HG03378 (cell line): Measurements from ENCODE around the gene NCKAP5.

Source experiments
- ATAC-seq: cut with Tn5 transposase; IDR thresholded peaks from one replicate; pipeline ENCODE4 v1.9.1; 2021; ENCODE audit warnings: mild to moderate bottlenecking, moderate library complexity; ENCODE audit not compliant: unreplicated experiment

Gene NCKAP5

DNA sequence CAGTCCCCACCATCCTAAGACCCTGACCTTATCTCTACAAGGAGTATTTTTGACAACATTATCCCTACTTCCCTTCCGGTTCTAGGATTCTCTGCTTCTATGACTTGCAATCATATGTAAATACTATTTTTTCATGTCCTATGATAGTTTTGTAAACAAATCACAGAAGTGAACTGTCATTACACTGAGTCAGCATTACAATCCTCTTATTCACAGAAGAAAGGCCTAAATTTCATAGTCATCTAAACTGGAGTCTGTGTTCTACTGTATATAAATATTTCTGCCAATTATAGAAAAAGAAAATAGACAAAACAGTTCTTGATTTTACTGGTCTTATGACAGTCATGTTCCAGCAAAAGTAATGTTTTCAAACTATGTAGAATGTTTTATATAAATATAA lies 265.1 kb downstream of the NCKAP5 start:
- ATAC-seq: no peak

- no peak for ATAC-seq
Measured at GRCh38 chr2:133296401-133296800, 271.9 kb downstream of the NCKAP5 start.

- no peak for ATAC-seq
Measured at GRCh38 chr2:133293544-133294353, 274.5 kb downstream of the NCKAP5 start.

GRCh38 chr2:133292259-133292658 lies 276.0 kb downstream of the NCKAP5 start:
- no peak for ATAC-seq

DNA sequence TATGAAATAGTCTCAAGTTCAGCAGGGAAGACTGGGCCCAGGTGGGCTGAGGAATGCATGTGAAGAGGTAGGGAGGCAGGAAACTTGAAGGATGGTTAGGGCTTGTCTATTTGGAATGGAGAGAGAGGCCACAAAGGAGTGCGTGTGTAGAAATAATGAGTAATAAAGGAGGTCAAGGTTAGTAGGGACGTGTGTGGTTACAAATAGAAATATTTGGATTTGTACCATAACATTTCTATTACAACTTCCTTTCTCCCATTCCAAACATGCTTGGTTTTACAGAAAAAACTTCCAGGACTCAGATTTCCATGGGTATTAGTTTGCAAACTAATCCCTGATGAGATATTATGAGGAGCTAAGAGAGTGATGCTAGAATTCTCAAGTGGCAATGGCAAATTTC lies 280.6 kb downstream of the NCKAP5 start:
- ATAC-seq: no peak

DNA sequence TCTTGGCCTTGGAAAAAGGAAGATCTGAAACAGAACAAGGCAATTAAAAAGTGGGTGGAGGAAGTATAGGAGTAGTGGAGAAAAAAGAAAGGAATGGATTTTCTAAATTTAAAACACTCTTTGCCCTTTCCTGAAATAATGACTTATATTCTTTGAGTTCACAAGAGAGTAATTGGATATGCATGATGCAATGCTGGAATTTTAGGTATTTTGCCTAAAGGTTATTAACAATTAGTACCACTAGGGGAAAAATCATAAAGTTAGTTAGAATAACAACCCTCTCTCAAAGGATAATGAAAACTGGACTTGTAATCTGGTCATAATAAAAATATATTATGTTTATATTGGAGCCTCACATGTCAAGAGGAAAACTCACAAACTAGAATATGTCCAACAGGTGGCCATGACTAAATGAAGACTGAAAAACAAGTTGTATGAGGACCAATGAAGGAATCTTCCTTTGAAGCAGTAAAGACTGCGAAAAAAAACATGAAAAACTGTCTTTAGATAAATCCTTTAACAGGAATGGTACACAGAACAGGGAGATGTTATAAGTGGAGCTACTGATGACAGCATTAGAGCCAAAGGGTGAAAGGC lies 281.8 kb downstream of the NCKAP5 start:
- no peak for ATAC-seq

DNA sequence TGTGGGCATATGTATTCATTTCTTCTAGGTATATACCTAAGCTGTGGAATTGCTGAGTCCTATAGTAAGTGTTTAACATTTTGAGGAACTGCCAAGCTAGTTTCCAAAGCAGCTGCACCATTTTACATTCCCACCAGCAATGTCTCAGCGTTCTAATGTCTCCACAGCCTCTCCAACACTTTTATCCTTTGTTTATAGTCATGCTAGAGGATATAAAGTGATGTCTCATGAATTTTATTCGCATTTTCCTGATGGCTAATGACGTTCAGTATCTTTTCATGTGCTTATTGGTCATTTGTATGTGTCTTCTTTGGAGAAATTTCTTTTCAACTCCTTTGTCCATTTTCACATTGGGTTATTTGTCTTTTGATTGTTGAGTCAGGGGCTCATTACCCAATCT lies 295.2 kb downstream of the NCKAP5 start:
- no peak for ATAC-seq

GRCh38 chr2:133271105-133271504 lies 297.2 kb downstream of the NCKAP5 start:
- ATAC-seq: no peak

DNA sequence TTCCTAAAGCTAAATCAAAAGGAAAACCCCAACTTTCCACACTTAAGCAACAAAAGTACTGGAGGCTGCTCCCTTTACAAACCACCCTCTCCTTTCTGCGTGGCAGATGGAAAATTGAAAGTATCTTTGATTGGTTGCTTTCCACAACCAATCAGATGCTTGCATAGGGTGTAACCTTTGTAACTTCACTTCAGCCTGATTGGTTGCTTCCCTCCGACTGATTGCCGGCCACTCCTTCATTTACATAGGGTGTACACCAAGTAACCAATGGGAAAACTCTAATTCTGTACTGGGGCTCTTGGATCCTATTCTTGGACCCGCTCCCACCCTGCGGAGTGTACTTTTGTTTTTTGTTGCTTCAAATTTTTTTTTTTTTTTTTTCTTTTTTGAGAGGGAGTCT lies 297.7 kb downstream of the NCKAP5 start:
- ATAC-seq: no peak

DNA sequence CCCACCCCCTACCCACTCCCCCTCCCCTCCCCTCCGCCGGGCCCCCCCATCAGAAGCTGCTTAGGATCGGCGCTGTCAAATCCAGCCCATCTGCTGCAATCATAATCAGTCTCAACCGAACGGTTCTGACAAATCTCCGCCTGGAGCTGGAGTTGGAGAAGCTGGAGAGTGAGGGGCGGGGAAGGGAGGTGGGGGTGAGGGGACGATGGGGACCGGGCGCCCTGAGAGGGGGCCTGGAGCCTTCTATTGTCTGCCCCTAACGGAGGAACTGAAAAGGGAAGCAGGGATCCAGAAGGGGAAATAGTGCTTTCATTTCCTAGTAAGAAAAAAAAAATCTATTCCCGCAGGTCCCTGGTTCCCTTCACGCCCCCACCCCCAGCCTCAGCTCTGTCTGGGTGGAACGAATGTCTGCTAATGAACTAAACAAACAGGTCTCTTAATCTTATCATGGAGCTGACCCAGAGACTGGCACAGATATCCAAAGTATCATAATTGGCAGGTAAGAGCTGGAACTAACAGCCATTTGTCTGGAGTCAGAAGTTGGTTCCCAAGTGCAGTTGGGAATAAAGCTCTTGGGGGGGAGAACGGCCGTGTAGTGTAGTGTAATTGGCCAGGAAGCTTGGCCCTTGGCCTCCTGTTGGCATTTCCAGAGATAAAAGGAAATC lies 301.2 kb downstream of the NCKAP5 start:
- no peak for ATAC-seq

- no peak for ATAC-seq
Measured at GRCh38 chr2:133266041-133266925, 302.0 kb downstream of the NCKAP5 start.

- ATAC-seq: no peak
Measured at GRCh38 chr2:133265432-133265949, 302.8 kb downstream of the NCKAP5 start.

- no peak for ATAC-seq
Measured at GRCh38 chr2:133264989-133265401, 303.3 kb downstream of the NCKAP5 start.

DNA sequence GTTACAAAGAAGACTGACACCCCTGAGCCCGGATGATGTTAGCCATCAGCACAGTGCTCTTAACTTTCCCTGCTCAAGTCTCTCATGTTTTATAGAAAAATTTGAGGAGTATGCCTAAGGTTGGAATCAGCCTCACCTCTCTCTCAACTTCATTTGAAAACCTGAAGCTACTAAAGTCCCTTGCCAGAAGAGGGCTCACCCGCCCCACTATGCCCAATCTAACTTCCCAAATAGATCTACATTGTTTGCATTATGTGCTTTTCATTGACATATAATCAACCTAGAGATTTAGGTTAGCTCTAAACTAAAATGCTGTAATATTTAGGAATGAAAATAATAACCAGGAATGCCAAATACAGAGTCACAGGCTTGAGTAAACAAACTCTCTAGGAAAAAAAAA lies 305.4 kb downstream of the NCKAP5 start:
- ATAC-seq: no peak

DNA sequence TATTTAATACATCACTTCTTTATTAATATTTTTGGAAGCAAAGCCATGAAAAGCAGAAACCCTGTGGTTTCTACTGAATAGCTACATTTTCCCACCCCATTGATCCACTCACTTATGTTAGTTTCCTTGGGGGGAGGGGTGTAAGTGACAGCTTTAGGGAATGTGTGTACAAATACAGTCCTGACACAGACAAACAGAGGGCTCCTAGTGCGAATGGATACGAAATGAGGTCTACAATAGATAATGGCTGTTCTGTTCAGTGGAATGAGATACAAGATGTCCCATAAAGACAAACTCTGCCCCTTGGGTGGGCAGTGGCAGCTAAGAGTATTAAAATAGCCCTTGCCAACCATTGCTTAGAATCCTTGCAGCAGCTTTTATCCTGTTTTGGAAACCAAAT lies 312.9 kb downstream of the NCKAP5 start:
- no peak for ATAC-seq

DNA sequence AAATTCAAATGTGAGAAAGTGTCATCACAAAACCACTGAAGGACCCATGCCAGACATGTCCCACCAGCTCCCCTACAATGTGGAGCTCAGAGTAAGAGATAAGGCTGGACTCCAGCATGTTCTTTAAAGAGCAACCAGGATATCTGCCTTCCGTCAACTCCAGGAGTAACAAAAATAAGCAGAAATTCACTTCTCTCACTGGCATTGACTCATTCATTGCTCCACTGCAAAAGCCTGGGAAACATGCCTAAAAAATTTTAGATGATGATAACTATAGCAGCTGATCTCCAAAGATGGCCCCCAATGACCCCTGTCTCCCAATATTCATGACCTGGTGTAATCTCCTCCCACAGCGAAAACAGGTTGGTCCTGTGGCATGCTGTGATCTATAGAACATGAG lies 314.5 kb downstream of the NCKAP5 start:
- no peak for ATAC-seq

GRCh38 chr2:133252780-133253355 lies 315.4 kb downstream of the NCKAP5 start:
- ATAC-seq: no peak

GRCh38 chr2:133249362-133249761 lies 318.9 kb downstream of the NCKAP5 start:
- no peak for ATAC-seq

DNA sequence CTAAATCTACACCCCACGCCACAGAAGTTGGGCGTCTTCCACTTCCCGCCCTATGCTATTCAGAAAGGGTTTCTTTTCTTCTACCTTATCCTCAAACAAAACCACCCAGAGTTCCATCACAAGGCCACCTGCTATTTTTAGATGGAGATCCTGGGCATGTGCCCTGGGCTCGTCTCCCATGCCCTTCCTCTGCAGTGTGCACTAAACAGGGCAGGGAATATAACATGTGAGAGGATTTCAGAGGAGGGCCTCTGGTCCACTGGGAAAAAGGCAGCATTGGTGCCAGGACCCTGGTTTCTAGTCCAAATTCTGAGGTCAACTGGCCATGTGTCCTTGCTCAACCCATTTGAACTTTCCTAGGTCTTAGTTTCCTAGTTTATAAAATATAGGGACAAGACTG lies 320.0 kb downstream of the NCKAP5 start:
- no peak for ATAC-seq

DNA sequence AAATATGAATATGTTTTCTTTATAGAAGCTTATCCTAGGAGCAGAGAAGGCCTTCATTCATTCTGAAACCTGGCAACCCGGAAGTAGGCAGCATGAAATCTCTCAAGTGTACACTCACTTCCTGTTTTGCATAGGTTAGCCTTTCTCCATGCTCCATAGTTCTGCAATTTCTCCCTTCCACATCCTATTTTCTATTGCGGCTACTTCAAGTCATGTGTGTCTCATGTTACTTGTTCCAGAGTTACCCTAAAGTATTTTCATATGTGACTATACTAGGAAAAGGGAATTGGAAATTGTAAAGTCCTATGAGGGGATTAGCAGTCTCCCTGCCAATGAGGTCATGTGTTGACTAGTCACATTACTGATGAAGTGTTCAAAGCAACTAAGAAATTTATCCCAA lies 320.6 kb downstream of the NCKAP5 start:
- ATAC-seq: no peak

DNA sequence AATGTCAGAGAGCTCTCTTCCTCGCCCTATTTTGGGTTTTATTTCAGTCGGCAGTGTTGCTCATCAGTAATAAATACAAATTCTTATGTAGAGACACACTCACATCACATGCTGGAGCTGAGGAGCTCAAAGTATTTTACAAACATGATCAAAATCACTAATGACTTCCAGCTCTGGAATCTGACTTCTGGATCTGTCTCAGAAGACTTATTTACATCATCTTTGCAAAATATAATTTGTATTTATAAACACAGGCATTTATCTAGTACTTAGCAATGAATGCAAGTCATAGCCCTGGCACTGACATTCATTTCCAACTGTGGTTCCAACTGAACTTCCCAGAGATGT lies 327.1 kb downstream of the NCKAP5 start:
- no peak for ATAC-seq
